ENCODE measurements around the gene FGF14.
"Not testable (repeated sequence)": the region's sequence is repeated elsewhere in the genome, so short reads cannot be mapped to it uniquely, and the experiment has no call there.

The FGF14 gene

DNA sequence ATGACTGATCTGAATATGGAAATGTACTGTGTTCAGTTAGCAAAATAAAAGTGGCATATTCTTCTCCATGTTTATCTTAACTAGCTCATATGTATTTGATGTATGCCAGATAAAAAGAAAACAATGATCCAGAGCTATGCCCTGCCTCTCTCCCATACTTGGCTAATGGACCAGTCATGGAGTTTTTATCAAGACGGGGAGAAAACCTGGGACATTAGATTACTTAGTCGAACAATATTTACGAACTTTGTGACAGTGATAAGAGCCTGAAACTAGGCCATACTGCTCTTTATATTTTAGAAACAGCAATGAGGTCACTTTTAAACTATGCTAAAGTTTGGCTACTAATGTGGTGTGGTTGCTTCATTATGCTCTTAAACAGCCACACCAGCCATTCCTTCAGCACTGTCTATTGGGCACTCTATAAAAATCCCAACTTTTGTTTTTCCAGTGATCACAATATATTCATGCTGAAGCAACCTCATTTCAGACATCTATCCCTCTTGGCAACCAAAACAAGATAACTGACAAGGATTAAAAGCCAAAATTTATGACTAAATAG is 265.0 kb downstream of the FGF14 start:
- no peak for DNase-seq (ENCODE audit: low read depth in 2 of 2)

DNA sequence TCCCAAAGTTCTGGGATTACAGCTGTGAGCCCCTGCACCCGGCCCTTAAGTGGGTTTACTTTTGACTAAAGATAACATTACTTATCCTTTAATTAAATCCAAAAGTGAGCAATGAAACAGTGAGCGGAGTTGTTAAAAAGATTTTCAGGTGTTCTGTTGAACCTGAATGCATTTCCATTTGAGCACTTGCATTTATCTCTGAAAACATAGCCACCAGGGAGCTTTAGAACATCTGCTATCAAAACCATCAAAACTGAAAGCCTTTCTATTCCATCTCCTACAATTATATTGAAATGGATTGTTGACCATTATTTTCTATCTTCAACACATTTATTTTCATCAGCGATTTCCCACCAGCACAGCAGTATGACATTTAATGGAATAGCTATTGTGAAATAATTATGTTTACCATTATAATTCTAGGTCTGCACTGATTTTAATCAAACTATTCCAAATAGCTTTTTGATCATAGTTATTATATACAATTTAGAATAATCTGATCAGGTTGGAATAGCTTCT is 269.0 kb downstream of the FGF14 start:
- DNase-seq (ENCODE audit: low read depth in 2 of 2): no peak

DNA sequence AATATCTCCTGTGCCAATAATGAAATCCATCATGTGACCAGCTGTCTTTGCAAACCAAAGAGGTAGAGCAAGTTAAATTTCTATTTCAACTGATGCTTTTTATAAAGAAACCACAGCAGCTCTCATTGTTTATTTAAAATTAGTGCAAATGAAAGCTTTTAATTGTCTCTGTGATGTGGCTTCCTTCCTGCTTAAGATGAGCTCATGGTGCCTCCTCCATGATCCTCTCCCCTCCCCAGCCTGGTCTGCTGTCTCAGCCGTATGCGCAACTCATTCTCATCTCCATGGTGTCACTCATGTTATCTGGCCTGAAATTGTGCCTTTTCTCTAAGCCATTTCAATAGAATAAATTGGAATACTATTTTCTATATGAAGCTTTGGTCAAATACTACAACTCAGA is 270.6 kb downstream of the FGF14 start:
- DNase-seq (ENCODE audit: low read depth in 2 of 2): no peak

DNA sequence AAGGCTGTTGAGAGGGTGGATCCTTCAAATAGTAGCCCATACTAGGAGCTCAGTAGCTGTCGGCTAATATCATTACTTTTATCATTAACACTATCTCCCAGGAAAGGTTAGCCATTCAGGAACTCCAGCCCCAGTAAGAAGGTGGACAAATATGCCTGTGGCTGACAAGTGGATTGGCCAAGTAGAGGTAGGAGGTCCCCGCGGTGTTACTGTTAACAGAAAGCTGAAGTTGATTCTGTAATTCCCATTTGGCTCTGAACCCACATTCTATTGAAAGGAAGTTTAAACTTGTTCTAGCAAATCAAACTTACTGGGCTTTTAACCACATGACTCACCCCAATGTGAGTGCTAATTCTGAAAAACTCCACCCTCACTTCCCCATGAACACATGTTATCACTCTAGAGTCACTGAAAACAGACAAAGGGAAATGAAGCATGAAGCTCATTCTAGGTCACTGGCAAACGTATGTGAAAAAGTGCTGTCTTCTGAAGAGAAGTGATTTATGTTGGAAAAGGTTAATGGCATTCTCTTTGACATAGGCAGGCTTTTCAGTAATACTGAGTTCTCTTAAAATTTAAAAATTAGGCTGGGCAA is 273.5 kb downstream of the FGF14 start:
- DNase-seq (ENCODE audit: low read depth in 2 of 2): no peak

DNA sequence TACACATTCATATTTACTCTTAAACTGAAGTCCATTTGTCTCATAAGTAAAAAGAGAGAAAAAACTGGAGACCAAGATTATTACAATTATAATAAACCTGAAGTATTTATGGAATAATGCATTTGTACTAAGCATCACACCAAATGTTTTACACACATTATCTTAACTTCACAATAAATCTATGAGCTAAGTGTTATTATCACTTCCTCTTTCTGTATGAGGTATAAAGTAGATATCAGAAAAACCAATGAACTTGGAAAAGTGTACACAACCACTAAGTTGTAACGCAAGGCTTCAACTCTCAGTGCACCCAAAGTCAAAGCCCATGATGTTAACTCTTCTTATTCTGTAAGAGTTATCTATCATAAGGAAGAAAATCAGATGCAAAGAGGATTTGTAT is 274.7 kb downstream of the FGF14 start:
- no peak for DNase-seq (ENCODE audit: low read depth in 2 of 2)

DNA sequence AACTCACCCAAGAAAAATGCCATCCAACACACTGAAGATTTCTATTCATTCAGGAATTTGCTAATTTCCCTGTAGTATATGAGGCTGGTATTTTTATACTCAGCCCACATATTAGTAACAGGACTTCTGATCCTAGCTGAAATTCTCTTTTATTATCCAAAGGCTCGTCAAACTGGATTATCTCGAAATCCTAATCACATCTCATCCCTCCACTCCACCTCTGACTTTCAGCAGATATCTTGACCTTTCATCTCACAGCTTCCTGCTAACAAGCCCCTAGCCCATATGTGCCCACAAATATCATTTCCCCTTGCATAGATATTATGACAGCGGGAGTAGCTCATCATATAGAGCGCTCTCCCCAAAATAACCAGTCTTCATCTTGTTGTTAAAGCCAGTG is 279.7 kb downstream of the FGF14 start:
- no peak for DNase-seq (ENCODE audit: low read depth in 2 of 2)

DNA sequence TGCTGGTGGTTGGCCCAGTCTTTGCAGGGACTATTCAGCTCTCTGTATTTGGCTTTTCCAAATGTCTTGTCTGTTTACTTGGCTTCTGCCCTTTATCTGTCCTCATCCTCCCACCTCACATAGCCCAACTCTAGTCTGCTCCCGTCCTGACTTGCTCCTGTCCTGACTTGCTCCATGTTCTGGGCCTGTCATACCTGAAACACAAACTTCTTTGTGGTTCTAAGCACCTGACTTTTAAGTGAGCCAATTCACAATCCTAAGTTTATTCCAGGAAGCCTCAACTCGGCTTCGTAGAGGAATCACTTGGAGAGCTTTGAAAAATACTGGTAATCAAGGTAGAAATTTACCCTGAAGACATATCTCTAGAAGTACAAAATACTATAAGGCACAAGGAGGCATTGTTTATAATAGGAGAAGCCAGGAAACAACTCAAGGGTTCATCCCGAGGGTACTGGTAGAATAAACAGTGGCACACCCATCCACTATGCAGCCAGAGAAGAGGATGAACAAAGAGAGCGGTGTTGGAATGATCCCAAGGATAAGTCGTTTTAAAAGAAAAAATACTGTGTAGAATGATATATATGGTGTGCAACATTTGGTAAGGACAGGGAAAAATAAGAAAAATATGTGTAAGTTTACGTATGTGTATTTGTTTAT is 284.5 kb downstream of the FGF14 start:
- no peak for DNase-seq (ENCODE audit: low read depth in 2 of 2)

DNA sequence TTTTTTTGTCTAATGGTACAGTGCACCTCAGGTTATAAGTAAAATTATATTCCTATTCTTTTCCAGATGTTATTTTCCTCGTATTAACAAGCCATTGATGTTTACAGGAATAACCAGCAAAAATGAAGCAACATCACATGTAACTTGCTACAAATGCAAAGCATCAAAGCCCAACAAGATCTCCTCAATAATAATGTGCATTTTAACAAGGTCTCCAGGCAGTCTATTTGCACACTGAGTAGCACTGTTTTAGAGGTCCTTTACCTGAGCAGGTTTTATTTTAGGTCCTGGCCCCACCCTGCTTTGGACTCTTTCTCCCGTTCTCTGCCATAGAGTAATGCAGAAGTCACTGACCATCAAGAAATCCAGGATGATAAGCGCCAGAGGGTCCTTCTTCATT is 298.4 kb downstream of the FGF14 start:
- DNase-seq (ENCODE audit: low read depth in 2 of 2): no peak

DNA sequence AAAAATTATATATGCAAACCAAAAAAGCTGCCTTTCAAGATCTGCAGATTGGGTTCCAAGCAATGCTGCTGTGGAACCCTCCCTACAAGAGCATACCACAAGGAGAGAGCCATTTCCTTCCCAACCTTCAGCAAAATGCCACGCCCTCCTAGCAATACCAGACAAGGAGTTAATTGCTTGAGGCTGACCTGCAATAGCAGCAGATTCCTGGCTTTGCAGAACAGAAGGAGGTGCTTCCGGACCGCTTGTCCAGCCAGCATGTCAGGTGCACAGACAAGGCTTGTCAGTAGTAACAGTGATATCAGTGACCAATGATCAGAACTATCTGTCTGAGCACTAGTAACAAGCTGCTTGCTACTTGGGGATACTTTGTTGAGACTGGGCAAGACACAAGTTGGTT is 301.6 kb downstream of the FGF14 start:
- no peak for DNase-seq (ENCODE audit: low read depth in 2 of 2)

DNA sequence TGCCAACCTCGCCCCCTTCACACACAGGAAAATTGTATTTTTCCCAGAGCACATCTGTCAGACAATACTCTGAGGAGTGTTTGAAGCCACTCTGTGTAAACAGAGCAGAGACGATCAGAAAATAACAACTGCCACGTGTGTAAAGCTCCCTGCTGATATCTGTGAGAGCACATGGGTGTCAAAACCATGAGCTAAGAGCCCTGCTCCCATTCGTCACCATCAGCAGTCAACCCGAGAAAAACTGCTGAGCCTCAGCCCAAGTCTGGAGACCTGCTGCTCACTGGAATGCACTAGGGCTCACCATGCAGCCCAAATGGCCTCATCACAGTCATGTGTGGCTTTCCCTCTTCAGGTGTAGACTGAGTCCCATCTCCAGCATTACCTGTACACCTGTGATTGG is 304.1 kb downstream of the FGF14 start:
- no peak for DNase-seq (ENCODE audit: low read depth in 2 of 2)

DNA sequence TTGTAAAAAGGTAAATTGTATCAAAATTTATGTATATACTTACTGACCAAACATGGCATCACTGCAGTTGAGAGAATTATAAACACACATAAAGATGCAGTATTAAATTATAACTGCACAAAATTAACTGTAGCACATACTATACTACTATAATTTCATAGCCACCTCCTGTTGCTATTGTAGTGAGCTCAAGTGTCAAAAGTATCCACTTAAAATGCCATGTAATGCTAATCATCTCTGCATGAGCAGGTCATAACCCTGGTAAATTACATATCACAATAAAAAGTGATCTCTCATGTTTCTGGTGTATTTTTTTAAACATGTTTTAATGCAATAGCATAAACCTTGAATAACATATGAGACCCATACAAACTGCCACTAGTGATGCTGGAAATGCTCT is 308.6 kb downstream of the FGF14 start:
- DNase-seq (ENCODE audit: low read depth in 2 of 2): not testable (repeated sequence)

DNA sequence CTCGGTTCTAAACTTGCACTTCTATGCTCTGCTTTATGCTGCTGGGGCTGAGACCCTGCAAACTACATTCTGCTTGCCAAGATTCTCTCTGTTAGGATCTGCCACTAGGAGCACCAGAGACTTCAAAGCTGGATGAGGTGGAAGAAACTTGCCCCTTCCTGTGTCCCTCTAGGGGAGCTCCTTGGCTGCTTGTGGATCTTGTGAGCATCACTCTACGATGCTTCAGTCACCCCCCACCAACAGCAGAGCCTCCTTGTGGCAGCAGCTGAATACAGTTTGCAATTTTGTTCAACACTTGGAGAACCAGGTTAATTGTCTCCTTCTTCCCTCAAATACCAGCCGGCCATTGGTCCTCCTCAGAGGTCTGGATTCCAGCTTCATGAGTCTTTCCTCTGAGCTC is 310.6 kb downstream of the FGF14 start:
- DNase-seq (ENCODE audit: low read depth in 2 of 2): no peak

DNA sequence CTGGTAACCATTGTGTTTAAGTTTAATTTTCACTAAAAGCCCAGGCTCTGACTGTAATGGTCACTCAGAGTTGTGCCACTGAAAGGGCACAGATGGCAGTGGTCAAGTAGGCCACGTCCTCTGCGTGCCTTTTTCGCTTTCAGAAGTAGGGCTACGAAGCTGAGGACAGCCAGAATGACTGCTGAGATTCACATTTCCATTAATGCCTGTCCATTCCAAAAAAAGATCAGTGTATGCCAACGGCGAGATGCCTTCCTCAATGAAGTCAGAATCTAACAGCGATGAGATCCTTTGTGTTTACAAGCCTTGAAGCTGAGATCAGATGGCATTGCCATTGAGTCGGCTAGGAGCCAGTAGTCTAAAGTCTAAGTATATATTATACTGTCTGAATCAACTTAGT is 311.3 kb downstream of the FGF14 start:
- no peak for DNase-seq (ENCODE audit: low read depth in 2 of 2)

DNA sequence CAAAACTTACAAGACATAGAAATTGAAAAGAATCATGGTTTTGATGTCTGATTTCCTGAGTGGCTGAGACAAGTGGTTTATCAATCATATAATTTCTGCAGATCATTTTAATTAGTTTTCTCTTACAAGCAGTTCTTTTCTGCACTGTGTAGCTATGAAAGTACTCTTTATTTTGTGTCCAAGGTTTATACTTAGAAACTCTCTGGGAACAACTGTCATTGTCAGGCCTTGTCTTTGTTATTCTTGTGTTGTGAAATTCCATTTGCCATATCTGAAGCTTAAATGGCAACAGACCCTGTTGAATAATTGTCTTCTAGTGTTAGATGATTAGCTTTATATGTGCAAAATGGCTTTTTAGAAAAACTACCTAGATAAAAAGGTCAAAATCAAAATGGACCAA is 312.1 kb downstream of the FGF14 start:
- no peak for DNase-seq (ENCODE audit: low read depth in 2 of 2)

DNA sequence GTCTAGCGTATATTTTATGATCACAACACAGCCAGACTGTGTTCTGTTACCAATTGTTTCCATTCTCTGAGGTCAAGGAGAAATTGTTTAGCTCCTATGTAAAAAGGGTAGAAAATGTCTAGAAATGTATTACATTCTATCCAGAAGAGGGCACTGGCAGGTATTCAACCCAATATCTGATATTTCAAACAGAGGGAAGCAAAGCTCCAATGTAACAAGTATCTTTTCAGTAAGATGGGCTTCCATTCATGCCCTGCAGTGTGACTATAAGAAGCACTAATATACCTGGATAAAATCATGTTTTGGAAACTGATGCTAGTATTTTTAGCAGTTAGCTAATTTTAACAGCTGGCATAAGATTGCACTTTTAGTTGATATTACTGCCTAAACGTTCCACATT is 312.7 kb downstream of the FGF14 start:
- DNase-seq (ENCODE audit: low read depth in 2 of 2): no peak

DNA sequence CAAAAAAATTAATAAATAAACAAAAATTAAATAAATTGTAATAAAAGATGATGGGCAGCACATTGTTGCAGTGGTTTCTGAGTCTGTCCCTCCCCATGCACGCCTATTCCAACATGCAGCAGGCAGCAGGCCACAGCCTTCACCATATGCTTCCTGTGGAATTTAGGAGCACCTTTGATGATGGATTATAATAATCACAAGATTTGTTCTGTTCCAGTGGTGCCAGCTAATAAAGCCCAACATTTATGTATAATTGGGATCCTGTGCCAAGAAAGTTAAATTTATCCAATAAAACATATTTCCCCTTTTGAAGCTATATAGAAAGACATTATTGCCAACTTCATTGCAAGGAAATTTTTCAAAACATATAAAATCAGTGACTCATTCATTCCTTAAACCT is 328.6 kb downstream of the FGF14 start:
- no peak for DNase-seq (ENCODE audit: low read depth in 2 of 2)

DNA sequence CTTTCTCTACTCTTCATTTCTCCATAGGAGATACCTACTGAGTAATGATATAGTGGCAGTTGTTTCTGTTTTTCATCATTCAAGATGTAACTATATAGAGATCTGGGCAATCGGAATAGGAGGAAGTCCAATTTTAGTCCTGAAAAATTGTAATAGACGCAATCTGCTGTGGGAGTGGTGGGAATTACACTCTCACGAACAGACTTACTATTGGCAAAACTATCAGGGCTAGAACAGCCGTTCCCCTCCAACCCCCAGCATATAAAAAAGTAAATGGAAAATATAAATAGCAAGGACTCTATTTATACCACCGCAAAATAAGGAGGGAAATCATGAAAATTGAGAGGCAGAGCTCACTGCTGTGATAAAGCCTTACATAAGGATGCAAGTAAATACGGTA is 330.1 kb downstream of the FGF14 start:
- no peak for DNase-seq (ENCODE audit: low read depth in 2 of 2)

DNA sequence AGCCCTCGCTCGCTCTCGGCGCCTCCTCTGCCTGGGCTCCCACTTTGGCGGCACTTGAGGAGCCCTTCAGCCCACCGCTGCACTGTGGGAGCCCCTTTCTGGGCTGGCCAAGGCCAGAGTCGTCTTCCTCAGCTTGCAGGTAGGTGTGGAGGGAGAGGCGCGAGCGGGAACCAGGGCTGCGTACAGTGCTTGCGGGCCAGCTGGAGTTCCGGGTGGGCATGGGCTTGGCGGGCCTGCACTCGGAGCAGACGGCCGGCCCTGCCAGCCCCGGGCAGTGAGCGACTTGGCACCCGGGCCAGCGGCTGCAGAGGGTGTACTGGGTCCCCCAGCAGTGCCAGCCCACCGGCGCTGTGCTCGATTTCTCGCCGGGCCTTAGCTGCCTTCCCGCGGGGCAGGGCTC is 333.5 kb downstream of the FGF14 start:
- not testable (repeated sequence) for DNase-seq (ENCODE audit: low read depth in 2 of 2)

DNA sequence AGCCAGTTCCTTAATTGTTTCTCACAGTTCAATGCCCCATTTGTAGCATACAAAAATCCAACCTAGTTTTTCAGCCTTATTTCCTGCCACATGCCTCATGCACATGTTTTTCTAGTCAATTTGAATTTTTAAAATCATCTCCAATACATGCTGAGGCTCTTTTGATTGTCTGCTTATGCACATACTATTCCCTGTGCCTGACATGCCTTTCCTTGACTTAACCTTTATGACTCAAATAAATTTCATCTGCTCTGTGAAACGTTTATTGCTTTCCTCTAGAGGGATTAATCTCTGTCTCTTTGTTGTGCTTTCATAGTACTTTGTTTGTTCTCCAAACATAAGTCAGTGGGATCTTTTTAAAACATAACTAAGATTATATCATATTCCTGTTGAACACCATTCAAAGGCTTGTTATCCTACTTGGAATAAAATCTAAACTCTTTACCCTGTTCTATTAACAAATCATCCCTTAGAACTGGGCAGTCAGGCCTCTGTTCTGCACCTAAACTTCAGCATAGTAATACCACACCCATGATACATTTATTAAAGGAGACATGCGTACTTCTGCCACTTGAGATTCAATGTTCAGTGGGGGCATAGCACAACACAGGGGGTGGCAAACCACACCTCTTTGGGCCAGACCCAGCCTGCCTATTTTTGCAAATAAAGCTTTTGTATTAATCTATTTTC is 346.6 kb downstream of the FGF14 start:
- no peak for DNase-seq (ENCODE audit: low read depth in 2 of 2)

DNA sequence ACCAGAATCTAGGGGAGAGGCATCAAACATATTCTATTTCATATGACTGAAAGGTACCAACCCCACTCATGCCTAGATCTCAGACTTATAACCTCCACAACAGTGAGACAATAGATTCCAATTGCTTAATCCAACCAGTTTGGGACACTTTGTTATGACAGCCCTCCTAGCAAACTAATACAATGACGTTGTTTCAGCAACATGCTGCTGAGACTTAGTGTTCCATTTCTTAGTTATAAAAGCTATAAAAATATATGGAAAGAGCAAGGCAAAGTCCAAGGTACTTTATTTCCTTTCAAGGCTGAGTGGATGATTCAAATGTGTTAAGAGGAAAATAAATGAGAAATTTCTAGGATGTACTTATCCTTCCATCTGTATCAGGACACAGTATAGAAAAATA is 352.0 kb downstream of the FGF14 start:
- no peak for DNase-seq (ENCODE audit: low read depth in 2 of 2)

DNA sequence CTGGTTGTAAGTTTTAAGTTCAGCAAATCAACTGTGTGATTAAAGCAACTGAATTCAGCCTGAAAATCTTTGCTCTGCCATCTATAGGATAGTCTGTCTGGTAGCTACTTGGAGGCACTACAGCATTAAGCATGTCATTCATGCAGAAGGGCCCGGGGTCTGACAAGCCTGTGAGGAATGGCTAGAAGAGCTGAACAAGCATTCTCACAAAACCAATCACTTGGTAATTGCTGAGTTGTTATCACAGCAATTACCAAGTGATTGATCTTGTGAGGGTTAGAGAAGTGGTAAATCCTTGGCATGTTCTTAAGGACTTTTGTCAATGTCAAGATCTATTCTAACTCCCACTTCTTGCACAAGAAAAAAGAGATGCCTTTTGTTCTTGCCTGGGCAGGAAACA is 356.1 kb downstream of the FGF14 start:
- no peak for DNase-seq (ENCODE audit: low read depth in 2 of 2)

DNA sequence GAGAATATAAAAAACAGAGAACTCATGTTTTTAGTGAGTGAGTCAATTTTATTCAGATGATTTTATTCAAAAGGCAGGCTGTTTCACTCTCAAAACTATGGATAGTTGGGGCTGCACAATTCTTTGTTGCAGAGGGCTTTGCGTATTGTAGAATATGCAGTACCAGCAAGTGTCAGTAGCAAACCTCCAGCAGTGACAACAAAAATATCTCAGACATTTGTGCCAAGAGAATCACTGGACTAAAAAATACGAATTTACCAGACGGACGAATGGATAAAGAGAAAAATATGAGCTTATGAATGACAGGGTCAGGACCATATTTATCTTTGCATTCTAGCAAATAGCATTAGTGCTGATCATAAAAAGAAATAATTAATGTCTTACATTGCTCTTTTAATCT is 359.1 kb downstream of the FGF14 start:
- no peak for DNase-seq (ENCODE audit: low read depth in 2 of 2)

DNA sequence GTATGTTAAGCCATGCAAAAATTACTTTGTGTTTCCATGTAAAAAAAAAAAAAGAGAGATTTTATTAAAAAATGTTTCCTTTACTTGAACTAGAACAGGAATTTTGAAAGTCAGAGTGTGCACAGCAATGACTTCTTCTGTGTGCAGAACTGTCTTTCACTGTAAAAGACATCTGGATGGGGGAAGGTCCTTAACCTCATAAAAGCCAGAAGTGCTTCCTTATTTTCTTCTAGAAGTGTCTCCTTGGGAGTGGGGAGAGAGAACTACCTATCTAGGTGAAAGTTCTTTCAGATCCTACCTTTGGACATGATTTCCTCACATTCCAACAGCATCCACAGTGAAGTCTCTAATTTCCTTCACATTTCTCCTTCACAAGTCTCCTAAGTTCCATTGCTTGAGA is 360.3 kb downstream of the FGF14 start:
- no peak for DNase-seq (ENCODE audit: low read depth in 2 of 2)
